ENCODE measurements around the gene CCDC187.

DNA sequence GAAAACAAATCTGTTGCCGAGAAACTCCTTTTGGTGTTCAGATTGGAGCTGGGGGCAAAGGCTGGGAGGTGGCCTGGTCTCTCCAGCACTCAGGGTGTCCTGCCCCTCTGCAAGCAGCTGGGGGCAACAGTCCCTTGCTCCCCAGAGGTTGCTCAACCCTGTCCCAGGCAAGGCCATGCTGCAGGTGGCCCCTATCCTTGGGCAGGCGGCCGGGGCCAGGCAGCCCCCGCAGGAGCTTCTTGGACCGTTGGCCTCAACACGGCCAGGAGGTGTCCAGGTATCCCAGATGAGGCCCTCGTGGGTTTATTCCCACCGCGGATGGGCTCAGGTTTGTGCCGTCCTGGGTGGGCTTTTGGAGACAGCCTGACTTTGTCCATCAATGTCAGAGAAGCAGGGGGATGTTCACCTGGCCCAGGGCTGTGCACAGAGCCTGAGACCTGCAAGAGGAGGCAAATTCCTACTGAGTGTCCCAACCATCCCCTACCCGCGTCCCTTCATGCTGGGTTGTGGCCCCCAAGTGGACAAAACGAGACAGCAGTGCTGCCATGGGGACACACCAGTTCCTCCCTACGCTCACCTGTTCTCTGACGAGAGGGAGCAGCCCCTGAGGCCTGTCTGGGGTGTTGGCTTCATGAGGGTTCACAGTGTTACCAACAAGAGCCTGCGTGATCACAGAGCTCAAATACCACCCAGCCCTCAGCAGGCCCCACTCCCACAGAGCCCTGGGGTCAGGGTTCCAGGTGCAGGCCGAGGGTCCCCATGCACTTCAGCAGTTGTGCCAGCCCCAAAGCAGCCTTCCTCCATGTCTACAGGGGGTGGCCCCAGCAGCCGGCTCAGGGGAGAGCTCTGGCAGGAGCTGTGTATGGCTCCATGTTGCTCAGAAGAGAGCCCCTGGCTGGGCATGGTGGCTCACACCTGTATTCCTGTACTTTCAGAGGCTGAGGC, 9.5 kb upstream of the CCDC187 start:
- TF ChIP-seq, protein P1, sequence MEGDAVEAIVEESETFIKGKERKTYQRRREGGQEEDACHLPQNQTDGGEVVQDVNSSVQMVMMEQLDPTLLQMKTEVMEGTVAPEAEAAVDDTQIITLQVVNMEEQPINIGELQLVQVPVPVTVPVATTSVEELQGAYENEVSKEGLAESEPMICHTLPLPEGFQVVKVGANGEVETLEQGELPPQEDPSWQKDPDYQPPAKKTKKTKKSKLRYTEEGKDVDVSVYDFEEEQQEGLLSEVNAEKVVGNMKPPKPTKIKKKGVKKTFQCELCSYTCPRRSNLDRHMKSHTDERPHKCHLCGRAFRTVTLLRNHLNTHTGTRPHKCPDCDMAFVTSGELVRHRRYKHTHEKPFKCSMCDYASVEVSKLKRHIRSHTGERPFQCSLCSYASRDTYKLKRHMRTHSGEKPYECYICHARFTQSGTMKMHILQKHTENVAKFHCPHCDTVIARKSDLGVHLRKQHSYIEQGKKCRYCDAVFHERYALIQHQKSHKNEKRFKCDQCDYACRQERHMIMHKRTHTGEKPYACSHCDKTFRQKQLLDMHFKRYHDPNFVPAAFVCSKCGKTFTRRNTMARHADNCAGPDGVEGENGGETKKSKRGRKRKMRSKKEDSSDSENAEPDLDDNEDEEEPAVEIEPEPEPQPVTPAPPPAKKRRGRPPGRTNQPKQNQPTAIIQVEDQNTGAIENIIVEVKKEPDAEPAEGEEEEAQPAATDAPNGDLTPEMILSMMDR (optimal IDR thresholded peaks at IDR 0.05 in 1 of 3, IDR thresholded peaks at IDR 0.05 in 1 of 3, conservative IDR thresholded peaks at IDR 0.05 in 1 of 3; ENCODE audit: extremely low read depth in 1 of 3, insufficient read depth in 2 of 3, low read length in 3 of 3): no peak
- no peak for TF ChIP-seq EZH2 (IDR thresholded peaks at IDR 0.05; ENCODE audit: low read length)
